ENCODE data around the gene EPHA4.

The EPHA4 gene

DNA sequence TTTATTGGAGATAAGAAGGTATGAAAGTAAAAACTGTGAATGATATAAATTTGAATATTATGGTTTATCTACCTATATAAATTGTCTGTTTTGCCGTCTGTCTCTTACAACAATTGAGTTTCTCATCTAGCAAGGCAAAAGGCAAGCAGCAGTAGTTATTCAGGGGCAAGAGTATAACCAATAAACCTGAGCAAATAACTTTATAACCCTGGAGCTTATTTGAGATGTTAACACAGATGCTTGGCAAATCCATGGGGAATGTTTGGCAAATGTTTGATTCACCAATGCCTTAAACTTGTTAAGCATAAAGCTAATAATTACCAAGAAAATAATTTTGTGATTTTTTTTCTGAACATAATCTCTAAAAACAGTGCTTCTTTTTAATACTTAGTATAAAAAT is 9.9 kb upstream of the EPHA4 start:
- H3K36me3 ChIP-seq: no peaks in the 10 kb centered on the region
- DNase-seq: no peak
- no peaks in the 10 kb centered on the region for H3K4me1 ChIP-seq
- H3K9me3 ChIP-seq: no peaks in the 10 kb centered on the region
- TF ChIP-seq, protein P1, sequence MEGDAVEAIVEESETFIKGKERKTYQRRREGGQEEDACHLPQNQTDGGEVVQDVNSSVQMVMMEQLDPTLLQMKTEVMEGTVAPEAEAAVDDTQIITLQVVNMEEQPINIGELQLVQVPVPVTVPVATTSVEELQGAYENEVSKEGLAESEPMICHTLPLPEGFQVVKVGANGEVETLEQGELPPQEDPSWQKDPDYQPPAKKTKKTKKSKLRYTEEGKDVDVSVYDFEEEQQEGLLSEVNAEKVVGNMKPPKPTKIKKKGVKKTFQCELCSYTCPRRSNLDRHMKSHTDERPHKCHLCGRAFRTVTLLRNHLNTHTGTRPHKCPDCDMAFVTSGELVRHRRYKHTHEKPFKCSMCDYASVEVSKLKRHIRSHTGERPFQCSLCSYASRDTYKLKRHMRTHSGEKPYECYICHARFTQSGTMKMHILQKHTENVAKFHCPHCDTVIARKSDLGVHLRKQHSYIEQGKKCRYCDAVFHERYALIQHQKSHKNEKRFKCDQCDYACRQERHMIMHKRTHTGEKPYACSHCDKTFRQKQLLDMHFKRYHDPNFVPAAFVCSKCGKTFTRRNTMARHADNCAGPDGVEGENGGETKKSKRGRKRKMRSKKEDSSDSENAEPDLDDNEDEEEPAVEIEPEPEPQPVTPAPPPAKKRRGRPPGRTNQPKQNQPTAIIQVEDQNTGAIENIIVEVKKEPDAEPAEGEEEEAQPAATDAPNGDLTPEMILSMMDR (IDR thresholded peaks at IDR 0.05; ENCODE audit: low read depth, low read length): no peak
- no peak overlapping the region for H3K4me3 ChIP-seq (ENCODE audit: low read depth, low read length)
- H3K27me3 ChIP-seq: peaks cover 2% of the 10 kb centered on the region; the same call in 1 of the 2 replicates

DNA sequence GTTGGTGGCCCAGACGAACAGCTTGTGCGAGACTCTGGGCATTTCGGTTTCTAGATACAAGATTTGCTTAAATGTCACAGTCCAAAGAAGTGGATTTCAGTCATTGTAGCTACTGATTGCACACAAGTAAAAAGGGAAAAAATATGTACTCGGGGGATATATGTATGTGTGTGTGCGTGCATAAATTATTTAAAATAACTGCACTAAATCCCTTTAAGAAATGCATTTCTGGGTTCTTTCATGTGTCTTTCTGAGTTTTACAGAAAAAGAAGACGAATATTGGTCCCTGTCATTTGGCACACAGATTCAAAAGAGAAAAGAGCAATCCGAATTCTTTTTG is 2.1 kb upstream of the EPHA4 start:
- no peaks in the 10 kb centered on the region; the same call in 1 of the 2 replicates for H3K4me1 ChIP-seq
- H3K27me3 ChIP-seq: peaks cover 61% of the 10 kb centered on the region
- no peak for DNase-seq
- no peak overlapping the region for H3K4me3 ChIP-seq (ENCODE audit: low read depth, low read length)
- TF ChIP-seq, protein P1 (IDR thresholded peaks at IDR 0.05; ENCODE audit: low read depth, low read length): no peak
- no peaks in the 10 kb centered on the region for H3K9me3 ChIP-seq
- H3K36me3 ChIP-seq: no peaks in the 10 kb centered on the region

DNA sequence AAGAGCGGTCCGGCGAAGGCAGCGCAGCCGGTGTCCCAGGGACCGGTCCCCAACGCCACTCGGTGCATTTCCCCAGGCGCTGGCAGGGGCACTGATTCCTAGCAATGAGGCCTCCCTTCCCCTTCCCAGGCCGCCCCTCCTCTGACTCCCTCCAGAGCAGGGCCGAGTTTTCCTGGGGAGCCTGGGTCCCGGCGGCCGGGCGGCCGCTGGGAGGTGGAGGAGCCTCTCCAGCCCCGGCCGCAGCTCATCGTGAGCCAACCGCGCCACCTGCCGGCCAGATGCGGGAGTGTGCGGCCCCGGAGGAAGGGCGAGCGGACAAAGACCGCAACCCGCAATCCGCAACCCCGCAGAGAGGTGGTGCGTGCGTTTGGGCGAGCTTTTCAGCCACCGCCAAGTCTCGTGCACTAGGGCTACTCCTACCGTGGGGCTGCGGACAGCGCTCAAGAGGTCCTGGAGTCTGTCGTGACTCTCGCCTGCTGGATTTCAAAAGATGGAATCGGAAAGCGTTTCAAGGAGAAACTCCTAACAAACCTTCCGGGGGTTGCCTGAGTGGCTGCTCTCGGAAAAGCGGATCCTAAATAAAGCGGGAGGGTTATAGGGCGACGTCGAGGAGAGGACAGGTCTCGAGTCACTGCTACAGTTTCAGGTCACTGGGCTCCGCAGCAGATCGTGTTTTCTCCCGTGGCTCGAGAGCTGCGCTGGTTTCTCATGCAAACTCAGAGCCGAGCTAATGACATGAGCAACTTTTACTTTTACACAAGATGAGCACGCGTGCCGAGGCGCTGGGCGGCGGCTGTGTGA is 1.5 kb upstream of the EPHA4 start:
- H3K36me3 ChIP-seq: no peaks in the 10 kb centered on the region
- H3K4me3 ChIP-seq (ENCODE audit: low read depth, low read length): peak overlapping the region; percentile 56
- peak; percentile 83 for DNase-seq
- H3K9me3 ChIP-seq: no peaks in the 10 kb centered on the region
- no peaks in the 10 kb centered on the region; the same call in 1 of the 2 replicates for H3K4me1 ChIP-seq
- TF ChIP-seq, protein P1 (IDR thresholded peaks at IDR 0.05; ENCODE audit: low read depth, low read length): peak; percentile 81
- peaks cover 64% of the 10 kb centered on the region for H3K27me3 ChIP-seq

DNA sequence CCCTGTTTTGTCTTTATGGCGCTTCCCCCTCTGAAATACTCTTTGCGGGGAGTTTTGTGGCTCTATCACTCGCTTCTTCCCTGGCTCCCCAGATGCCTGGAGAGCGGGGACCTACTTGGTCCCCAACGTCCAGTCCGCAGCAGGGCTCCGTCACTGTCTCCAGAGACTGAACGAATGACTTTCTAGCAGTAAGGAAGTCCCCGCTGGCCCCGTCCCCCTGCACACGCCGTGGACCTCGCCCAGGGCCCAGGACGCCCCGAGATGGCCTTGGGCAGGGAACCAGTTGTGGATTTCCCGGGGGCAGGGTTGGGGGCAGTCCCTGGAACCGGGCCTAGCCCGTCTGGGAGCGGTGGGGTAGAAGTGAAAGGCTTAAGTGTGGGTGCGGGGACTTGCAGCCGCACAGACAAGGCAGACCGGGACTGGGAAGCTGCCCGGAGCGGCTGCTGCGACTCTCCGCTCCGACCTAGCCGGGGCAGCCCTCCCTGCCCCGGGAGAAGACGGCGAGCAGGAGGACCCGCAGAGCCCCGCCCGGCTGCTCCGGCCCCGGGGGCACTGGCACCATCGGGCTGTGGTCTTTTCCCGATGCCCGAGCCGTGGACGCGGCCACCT is 821 bp upstream of the EPHA4 start:
- Histone ChIP-seq H3K9me3 (no peaks in the 10 kb centered on the region), H3K36me3 (no peaks in the 10 kb centered on the region), H3K4me1 (no peaks in the 10 kb centered on the region; the same call in 1 of the 2 replicates), H3K27me3 (peaks cover 68% of the 10 kb centered on the region), H3K4me3 (ENCODE audit: low read depth, low read length) (peak overlapping the region; percentile 56)
- TF ChIP-seq, protein P1 (IDR thresholded peaks at IDR 0.05; ENCODE audit: low read depth, low read length): no peak
- peak; percentile 29 for DNase-seq

DNA sequence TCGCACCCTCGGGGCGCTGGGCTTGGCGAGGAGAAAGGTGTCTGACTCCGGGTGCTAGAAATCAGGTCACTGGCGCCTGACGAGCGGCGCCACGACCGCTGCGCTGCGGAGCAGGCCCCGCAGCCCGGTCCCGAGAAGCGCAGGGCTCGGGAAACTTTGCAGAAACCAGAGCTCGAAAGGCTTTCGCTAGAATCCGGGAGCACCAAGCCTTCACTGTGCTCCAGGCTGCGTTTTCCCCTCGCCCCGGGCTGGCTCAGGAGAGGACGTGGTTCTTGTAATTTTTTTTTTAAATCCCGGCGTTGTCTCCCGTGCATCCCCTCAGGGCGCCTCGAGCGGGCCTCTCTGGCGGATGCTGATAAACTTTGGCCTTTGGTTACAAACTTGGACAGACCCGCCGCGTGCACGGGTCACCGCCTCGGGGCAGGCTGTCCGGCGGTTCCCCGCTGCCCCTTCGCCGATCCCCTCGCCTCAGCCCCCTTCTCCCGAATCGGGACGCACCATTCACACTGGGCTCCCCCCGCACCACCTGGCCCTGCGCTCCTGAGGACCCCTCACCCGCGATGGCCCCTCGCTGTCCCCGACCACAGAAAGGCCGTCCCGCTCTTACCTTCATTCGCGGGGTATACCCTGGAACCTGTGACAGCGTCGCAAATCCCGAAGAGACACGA is 419 bp downstream of the EPHA4 start:
- H3K4me1 ChIP-seq: no peaks in the 10 kb centered on the region; the same call in 1 of the 2 replicates
- H3K9me3 ChIP-seq: no peaks in the 10 kb centered on the region
- H3K4me3 ChIP-seq (ENCODE audit: low read depth, low read length): peak overlapping the region; percentile 52
- no peaks in the 10 kb centered on the region for H3K36me3 ChIP-seq
- TF ChIP-seq, protein P1 (IDR thresholded peaks at IDR 0.05; ENCODE audit: low read depth, low read length): no peak
- peaks cover 68% of the 10 kb centered on the region for H3K27me3 ChIP-seq
- peak; percentile 8 for DNase-seq
